ENCODE data around the gene INAFM1. TPM values are rescaled to one million over a fixed set of nuclear protein-coding genes. Genes with fewer than 3 reads are reported as not detected.
A peak's percentile ranks its signal among the peaks of the same experiment; 100 is the strongest.

Gene INAFM1
- polyA plus RNA-seq, 1 of the 3 experiments (the other 2 are of a cell fraction), result 5.5 TPM

- TF ChIP-seq TAF1 (IDR thresholded peaks at IDR 0.05; ENCODE audit: borderline replicate concordance, low read depth, low read length) (peak; percentile 36; the same call in 1 of the 2 replicates), EZH2phosphoT487 (IDR thresholded peaks at IDR 0.05; ENCODE audit: borderline replicate concordance, low read depth) (no peak)
Observed at GRCh38 chr19:47231215-47232054, 43.2 kb upstream of the INAFM1 start (continued).

- peaks cover 25% of the 10 kb centered on the region for H4K20me1 ChIP-seq (ENCODE audit: insufficient read depth)
- no peaks in the 10 kb centered on the region for H3K27me3 ChIP-seq (ENCODE audit: insufficient read depth)
- 39% methylated on average over 16 of the region's 16 CpGs for WGBS (ENCODE audit: low lambda C conversion rate)
- H2AFZ ChIP-seq (ENCODE audit: low read depth), result peak overlapping the region; percentile 68; the same call in 1 of the 2 replicates
- peak overlapping the region; percentile 40 to 63; a peak in 3 of 4 replicates for H3K4me3 ChIP-seq (ENCODE audit: low read depth in 2 of 2, low read length in 1 of 2)
- no peak for DNase-seq
- H3K4me1 ChIP-seq (ENCODE audit: control insufficient read depth in 1 of 2, insufficient read depth in 2 of 2, low read depth in 1 of 2, low read length in 1 of 2), result peaks cover 8 to 22% of the 10 kb centered on the region in 2 experiments
- TF ChIP-seq TCF12 (IDR thresholded peaks at IDR 0.05) (0 out of 2 replicates have a peak, but pooled peaks have one; percentile 23), FOSL2 (IDR thresholded peaks at IDR 0.05; ENCODE audit: borderline replicate concordance, low read depth) (peak; percentile 57; the same call in 1 of the 2 replicates), EP300 (IDR thresholded peaks at IDR 0.05; ENCODE audit: borderline replicate concordance in 1 of 2, low read depth in 1 of 2, low read length in 1 of 2) (no peak), POLR2AphosphoS5 (IDR thresholded peaks at IDR 0.05; ENCODE audit: low read depth, low read length) (peak; percentile 39; the same call in 1 of the 2 replicates), GATA2 (CRISPR knock-in tag; IDR thresholded peaks at IDR 0.05) (no peak)
- peaks cover 41% of the 10 kb centered on the region for H3K79me2 ChIP-seq (ENCODE audit: insufficient read depth)
- H3K4me2 ChIP-seq, result peak overlapping the region; percentile 87
- no peaks in the 10 kb centered on the region for H3K9me3 ChIP-seq
- H3K9ac ChIP-seq, result peak overlapping the region; percentile 70
- no peaks in the 10 kb centered on the region for H3K36me3 ChIP-seq (replicated peaks in 1 of 2; ENCODE audit: control insufficient read depth in 1 of 2, insufficient read depth in 2 of 2, low read length in 1 of 2)
- POLR2A ChIA-PET, result interaction anchor here (1.1 to 2.4 kb wide), 2 partner anchors 7 to 11 kb away, joined by 4 to 10 read pairs; no protein-coding TSS in a partner anchor
- no peaks in the 10 kb centered on the region for H3K9me2 ChIP-seq
- CTCF ChIA-PET, result interaction anchor here (0.8 to 2.6 kb wide), 8 partner anchors 11 to 83 kb away, joined by 3 to 27 read pairs (median 4); no protein-coding TSS in a partner anchor
- peaks cover 37% of the 10 kb centered on the region for H3F3A ChIP-seq (replicated peaks; ENCODE audit: insufficient read depth)
- H3K27ac ChIP-seq (ENCODE audit: low read depth in 2 of 2, low read length in 1 of 2), result peak overlapping the region; percentile 68 to 89
Observed at GRCh38 chr19:47232422-47233211, 42.1 kb upstream of the INAFM1 start.

- no peak overlapping the region for H2AFZ ChIP-seq (ENCODE audit: low read depth)
- no peaks in the 10 kb centered on the region for H4K20me1 ChIP-seq (ENCODE audit: insufficient read depth)
- H3K9me3 ChIP-seq, result no peaks in the 10 kb centered on the region
- H3K9ac ChIP-seq, result no peak overlapping the region
- WGBS (ENCODE audit: low lambda C conversion rate), result 91% methylated on average over 12 of the region's 12 CpGs
- ChIA-PET POLR2A (no interaction called here), CTCF (interaction anchor here (2.0 kb wide), 1 partner anchor 25 kb away, joined by 9 read pairs; no protein-coding TSS in a partner anchor)
- H3K36me3 ChIP-seq (replicated peaks in 1 of 2; ENCODE audit: control insufficient read depth in 1 of 2, insufficient read depth in 2 of 2, low read length in 1 of 2), result no peaks in the 10 kb centered on the region
- peaks cover 10% of the 10 kb centered on the region for H3K79me2 ChIP-seq (ENCODE audit: insufficient read depth)
- no peak overlapping the region for H3K4me3 ChIP-seq (ENCODE audit: low read depth in 2 of 2, low read length in 1 of 2)
- no peak overlapping the region for H3K4me2 ChIP-seq
- DNase-seq, result no peak
- H3K9me2 ChIP-seq, result no peaks in the 10 kb centered on the region
- no peak for TF ChIP-seq RAD21 (IDR thresholded peaks at IDR 0.05; ENCODE audit: low read length)
- no peak for TF ChIP-seq SIN3A (IDR thresholded peaks at IDR 0.05; ENCODE audit: borderline replicate concordance, low read depth, low read length)
- TF ChIP-seq TCF12 (IDR thresholded peaks at IDR 0.05), result no peak
- TF ChIP-seq USF2 (IDR thresholded peaks at IDR 0.05; ENCODE audit: borderline replicate concordance, low read depth, low read length), result no peak
- TF ChIP-seq GATA2 (CRISPR knock-in tag; IDR thresholded peaks at IDR 0.05), result no peak
- TF ChIP-seq RFX5 (IDR thresholded peaks at IDR 0.05; ENCODE audit: low read length), result no peak
- no peak for TF ChIP-seq ELF1 (IDR thresholded peaks at IDR 0.05)
- no peak for TF ChIP-seq FOSL2 (IDR thresholded peaks at IDR 0.05; ENCODE audit: borderline replicate concordance, low read depth)
- H3K27ac ChIP-seq (ENCODE audit: low read depth in 2 of 2, low read length in 1 of 2), result no peak overlapping the region
- peaks cover 33% of the 10 kb centered on the region for H3F3A ChIP-seq (replicated peaks; ENCODE audit: insufficient read depth)
- H3K27me3 ChIP-seq (ENCODE audit: insufficient read depth), result no peaks in the 10 kb centered on the region
- H3K4me1 ChIP-seq (ENCODE audit: control insufficient read depth in 1 of 2, insufficient read depth in 2 of 2, low read depth in 1 of 2, low read length in 1 of 2), result peaks cover 18 to 29% of the 10 kb centered on the region in 2 experiments
Observed at GRCh38 chr19:47236072-47236675, 38.5 kb upstream of the INAFM1 start.
